ENCODE data around the gene COL6A3.
A peak's percentile ranks its signal among the peaks of the same experiment; 100 is the strongest.

The COL6A3 gene

DNA sequence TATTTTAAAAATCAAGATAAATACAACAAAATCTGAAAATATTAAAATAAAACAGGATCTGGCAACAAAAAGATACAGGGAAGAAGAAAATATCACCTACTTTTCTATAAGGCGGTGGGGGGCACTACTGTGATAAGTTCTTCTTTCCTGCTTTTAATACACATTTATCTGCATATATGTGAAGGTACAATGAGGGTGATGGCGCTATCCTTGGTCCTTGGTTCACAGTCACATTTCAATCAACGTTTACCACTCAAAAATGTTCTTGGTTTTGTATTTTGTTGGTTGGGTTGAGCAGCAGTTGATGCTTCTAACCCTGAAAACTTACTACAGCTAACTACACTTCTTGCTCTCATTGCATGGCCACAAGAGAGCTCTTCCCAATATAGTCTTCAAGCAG, 112.4 kb downstream of the COL6A3 start:
- TF ChIP-seq, protein P1, sequence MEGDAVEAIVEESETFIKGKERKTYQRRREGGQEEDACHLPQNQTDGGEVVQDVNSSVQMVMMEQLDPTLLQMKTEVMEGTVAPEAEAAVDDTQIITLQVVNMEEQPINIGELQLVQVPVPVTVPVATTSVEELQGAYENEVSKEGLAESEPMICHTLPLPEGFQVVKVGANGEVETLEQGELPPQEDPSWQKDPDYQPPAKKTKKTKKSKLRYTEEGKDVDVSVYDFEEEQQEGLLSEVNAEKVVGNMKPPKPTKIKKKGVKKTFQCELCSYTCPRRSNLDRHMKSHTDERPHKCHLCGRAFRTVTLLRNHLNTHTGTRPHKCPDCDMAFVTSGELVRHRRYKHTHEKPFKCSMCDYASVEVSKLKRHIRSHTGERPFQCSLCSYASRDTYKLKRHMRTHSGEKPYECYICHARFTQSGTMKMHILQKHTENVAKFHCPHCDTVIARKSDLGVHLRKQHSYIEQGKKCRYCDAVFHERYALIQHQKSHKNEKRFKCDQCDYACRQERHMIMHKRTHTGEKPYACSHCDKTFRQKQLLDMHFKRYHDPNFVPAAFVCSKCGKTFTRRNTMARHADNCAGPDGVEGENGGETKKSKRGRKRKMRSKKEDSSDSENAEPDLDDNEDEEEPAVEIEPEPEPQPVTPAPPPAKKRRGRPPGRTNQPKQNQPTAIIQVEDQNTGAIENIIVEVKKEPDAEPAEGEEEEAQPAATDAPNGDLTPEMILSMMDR (conservative IDR thresholded peaks at IDR 0.05; ENCODE audit: low read depth): no peak
- H3K27ac ChIP-seq: no peak overlapping the region
- DNase-seq (ENCODE audit: low spot score): no peak
- ChIA-PET POLR2A (ENCODE audit: low non-redundant PET) (no interaction called here), CTCF (no interaction called here)

DNA sequence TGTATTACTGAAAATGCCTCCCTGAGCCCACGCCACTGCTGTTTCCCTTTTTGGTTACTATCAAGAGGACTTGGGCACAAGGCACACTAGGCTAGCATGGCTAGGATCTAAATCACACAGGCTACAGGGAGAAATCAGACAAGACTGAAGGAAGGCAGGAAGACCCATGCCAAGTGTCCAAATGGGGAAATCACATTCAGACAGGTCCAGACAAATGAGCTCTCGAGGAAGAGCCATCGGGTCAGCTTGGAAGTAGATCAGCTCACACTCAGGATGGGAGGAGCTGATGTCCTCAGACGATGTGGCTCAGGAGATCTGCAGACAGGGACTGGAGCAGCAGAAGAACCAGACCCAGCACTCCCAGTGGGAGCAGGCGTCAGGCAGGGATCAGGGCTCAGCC, 113.2 kb downstream of the COL6A3 start:
- H3K27ac ChIP-seq: peak overlapping the region; percentile 78
- ChIA-PET POLR2A (ENCODE audit: low non-redundant PET) (no interaction called here), CTCF (no interaction called here)
- DNase-seq (ENCODE audit: low spot score): no peak
- TF ChIP-seq, protein P1 (conservative IDR thresholded peaks at IDR 0.05; ENCODE audit: low read depth): no peak

DNA sequence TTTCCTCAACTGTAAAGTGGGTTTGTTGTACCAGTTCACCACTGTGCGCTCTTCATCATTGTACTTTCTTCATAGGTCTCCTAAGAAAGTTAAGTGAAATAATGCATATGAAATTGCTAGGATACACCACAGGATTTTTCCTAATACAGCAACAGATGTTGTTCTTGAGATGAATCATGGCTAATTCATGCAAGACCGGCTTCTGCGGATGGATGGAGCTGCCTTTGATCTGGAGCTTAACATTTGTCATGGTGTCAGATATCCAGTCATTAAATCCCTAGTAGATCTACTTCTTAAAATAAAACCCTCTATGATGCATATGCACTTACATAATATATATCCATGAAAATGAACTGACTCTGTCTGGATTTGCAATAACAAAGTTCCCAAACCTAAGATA, 114.1 kb downstream of the COL6A3 start:
- H3K27ac ChIP-seq: peak overlapping the region; percentile 90; the same call in 1 of the 2 replicates
- CTCF ChIA-PET: no interaction called here
- peak; percentile 85 for DNase-seq (ENCODE audit: low spot score)
- TF ChIP-seq, protein P1 (conservative IDR thresholded peaks at IDR 0.05; ENCODE audit: low read depth): no peak
- POLR2A ChIA-PET (ENCODE audit: low non-redundant PET): no interaction called here

DNA sequence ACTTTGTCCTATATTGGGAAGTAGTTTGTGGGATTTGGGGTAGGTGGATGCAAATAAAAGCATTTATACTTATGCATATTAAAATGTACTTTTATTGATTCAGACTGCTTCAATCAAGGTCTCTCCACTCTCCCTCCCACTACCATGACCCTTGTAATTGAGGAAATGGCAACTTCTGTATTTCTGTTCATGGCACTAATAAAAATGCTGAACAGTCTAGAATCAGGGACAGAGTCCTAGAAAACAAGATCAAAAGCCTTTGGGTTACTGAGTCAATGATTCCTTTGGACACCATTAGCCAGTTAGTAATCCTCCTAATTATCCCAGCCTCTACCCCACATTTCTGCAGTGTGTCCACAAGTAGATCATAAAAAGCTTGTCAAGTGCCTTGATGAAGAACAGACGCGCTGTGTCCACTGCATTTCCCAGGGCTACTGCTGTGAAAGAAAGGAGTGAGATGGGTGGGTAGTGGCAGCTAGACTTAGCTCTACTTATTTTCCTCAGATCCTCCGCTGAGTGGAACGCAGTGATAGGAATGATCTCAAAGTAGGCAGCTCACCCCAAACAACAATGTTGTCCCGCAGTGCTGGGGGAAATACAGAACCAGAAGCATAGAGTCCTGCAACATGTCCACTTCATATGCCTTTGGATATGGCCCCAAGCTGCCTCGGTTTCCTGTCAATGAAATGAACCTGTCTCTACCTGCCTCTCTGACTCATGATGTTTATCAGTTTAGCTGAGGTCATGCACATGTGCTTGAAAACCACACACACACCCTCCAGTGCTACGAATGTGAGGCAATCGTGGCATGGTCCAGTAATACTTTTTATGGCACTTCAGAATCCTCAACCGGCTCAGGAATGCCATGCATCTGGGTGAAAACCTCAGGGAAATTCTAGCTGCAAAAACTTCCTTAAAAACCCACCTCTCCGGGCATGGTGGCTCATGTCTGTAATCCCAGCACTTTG, 115.5 kb downstream of the COL6A3 start:
- H3K27ac ChIP-seq: peak overlapping the region; percentile 90
- CTCF ChIA-PET: interaction anchor here (0.5 to 0.6 kb wide), 3 partner anchors 27 to 181 kb away, joined by 3 to 4 read pairs (median 3); no protein-coding TSS in a partner anchor
- TF ChIP-seq, protein P1 (conservative IDR thresholded peaks at IDR 0.05; ENCODE audit: low read depth): no peak
- POLR2A ChIA-PET (ENCODE audit: low non-redundant PET): no interaction called here
- peak; percentile 88 for DNase-seq (ENCODE audit: low spot score)

DNA sequence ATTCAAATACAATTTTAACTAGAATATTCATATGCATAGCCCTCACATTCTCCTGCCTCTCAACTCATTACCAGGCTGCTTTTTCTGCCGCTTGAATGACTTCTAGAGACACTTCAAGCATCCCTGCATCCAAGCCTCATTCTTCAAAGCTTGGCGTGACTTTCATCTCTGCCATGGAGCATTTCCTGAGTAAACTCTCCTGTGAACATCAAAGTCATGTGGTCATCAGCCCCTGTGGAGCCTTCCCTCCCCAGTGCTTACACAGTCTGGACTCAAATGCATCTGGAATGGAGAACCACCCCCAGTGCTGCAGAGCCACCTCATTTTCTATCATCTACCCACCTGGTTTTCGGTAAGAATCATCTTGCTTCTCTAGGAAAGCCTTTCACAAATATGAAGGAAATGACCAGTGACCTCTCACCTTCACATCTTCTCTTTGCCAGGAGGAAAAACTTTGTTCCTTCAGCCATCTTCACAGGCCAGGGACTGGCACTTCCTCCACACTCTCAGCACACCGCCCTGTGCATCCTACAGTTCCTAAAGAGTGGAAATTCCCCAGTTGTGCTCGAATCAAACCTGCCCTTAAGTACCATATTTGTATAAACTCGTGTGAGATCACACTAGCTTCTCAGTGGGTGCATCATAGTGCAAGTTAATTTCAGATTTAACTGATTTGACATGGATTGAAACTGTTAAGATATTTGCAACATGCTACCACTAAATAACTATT, 116.4 kb downstream of the COL6A3 start:
- ChIA-PET POLR2A (ENCODE audit: low non-redundant PET) (no interaction called here), CTCF (no interaction called here)
- peak overlapping the region; percentile 66; the same call in 1 of the 2 replicates for H3K27ac ChIP-seq
- DNase-seq (ENCODE audit: low spot score): no peak
- TF ChIP-seq, protein P1 (conservative IDR thresholded peaks at IDR 0.05; ENCODE audit: low read depth): no peak

DNA sequence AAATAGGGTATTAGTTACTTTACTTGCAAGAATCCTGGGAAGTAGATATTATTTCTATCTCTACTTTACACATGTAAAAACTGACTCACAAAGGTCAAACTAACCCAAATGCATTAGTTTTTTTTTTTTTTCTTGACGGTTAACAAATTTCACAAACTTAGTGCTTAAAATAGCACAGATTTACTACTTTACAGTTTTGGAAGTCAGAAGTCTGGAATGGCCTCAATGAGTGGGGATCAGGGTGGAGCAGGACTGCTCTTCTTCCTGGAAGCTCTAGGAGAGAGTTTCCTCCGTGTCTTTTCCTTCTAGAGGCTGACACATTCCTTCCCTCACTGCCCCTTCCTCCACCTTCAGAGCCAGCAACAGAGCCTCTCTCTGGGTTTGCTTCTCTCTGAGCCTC, 117.2 kb downstream of the COL6A3 start:
- TF ChIP-seq, protein P1 (conservative IDR thresholded peaks at IDR 0.05; ENCODE audit: low read depth): no peak
- peak overlapping the region; percentile 66 for H3K27ac ChIP-seq
- ChIA-PET CTCF (interaction anchor here (0.8 kb wide), 1 partner anchor 51 kb away, joined by 7 read pairs; no protein-coding TSS in a partner anchor), POLR2A (ENCODE audit: low non-redundant PET) (no interaction called here)
- DNase-seq (ENCODE audit: low spot score): no peak

Data from RWPE1 (cell line).